Osteocyte (in vitro differentiated cells): Measurements from ENCODE around the gene ITGA7. TPM values are rescaled to one million over a fixed set of nuclear protein-coding genes. Genes with fewer than 3 reads are reported as not detected.

Experiments used
- DNase-seq: peaks from one replicate; pipeline ENCODE4 v3.0.0; 2021; ENCODE audit warnings: mixed read lengths; ENCODE audit not compliant: unreplicated experiment; ENCODE audit errors: extremely low spot score
- H3K27ac Mint-ChIP-seq: one replicate; pipeline ENCODE4 v1.8.0; 2021; ENCODE audit warnings: mild to moderate bottlenecking, mixed read lengths; ENCODE audit not compliant: unreplicated experiment
- H3K27me3 Mint-ChIP-seq: one replicate; pipeline ENCODE4 v1.8.0; 2021; ENCODE audit warnings: mixed read lengths; ENCODE audit not compliant: unreplicated experiment
- H3K36me3 Mint-ChIP-seq: one replicate; pipeline ENCODE4 v1.8.0; 2021; ENCODE audit warnings: mixed read lengths; ENCODE audit not compliant: unreplicated experiment
- H3K4me1 Mint-ChIP-seq: one replicate; pipeline ENCODE4 v1.8.0; 2021; ENCODE audit warnings: mixed read lengths; ENCODE audit not compliant: unreplicated experiment
- H3K4me3 Mint-ChIP-seq: one replicate; pipeline ENCODE4 v1.8.0; 2021; ENCODE audit warnings: mild to moderate bottlenecking, moderate library complexity, mixed read lengths; ENCODE audit not compliant: unreplicated experiment
- H3K9me3 Mint-ChIP-seq: one replicate; pipeline ENCODE4 v1.8.0; 2021; ENCODE audit warnings: mixed read lengths; ENCODE audit not compliant: unreplicated experiment
- CTCF ChIP-seq: fragments of 200-600 bp; sonication (generic); IDR thresholded peaks from 2 replicates; pipeline ENCODE4 v1.5.0; 2021; ENCODE audit warnings: antibody characterized with exemption, mild to moderate bottlenecking, moderate library complexity
- total RNA-seq: library from RNA; stranded (reverse); gene quantifications from 2 replicates; pipeline ENCODE4 v1.2.1, GENCODE V29; 2021

The ITGA7 gene
- total RNA-seq, 1 donor from 2014 or later = 5.7 TPM

GRCh38 chr12:55647027-55647426 lies 60.7 kb downstream of the ITGA7 start:
- no peak overlapping the region for H3K27ac Mint-ChIP-seq

GRCh38 chr12:55644591-55644990 lies 63.1 kb downstream of the ITGA7 start:
- no peak for DNase-seq
- Mint-ChIP-seq H3K9me3 (no peaks in the 10 kb centered on the region), H3K36me3 (no peaks in the 10 kb centered on the region), H3K27ac (no peak overlapping the region), H3K4me1 (peaks cover 1% of the 10 kb centered on the region), H3K27me3 (peaks cover 19% of the 10 kb centered on the region), H3K4me3 (no peak overlapping the region)
- TF ChIP-seq CTCF = no peak

More at GRCh38 chr12:55647027-55647426, 60.7 kb downstream of the ITGA7 start:
- H3K4me3 Mint-ChIP-seq = no peak overlapping the region
- peaks cover 1% of the 10 kb centered on the region for H3K4me1 Mint-ChIP-seq
- DNase-seq = no peak
- TF ChIP-seq CTCF = no peak
- no peaks in the 10 kb centered on the region for H3K36me3 Mint-ChIP-seq
- no peaks in the 10 kb centered on the region for H3K9me3 Mint-ChIP-seq
- H3K27me3 Mint-ChIP-seq = peaks cover 10% of the 10 kb centered on the region

GRCh38 chr12:55642669-55643068 lies 65.0 kb downstream of the ITGA7 start:
- H3K27ac Mint-ChIP-seq = no peak overlapping the region
- H3K27me3 Mint-ChIP-seq = peaks cover 28% of the 10 kb centered on the region
- peaks cover 1% of the 10 kb centered on the region for H3K4me1 Mint-ChIP-seq
- TF ChIP-seq CTCF = no peak
- no peaks in the 10 kb centered on the region for H3K36me3 Mint-ChIP-seq
- DNase-seq = no peak
- no peaks in the 10 kb centered on the region for H3K9me3 Mint-ChIP-seq
- H3K4me3 Mint-ChIP-seq = no peak overlapping the region

GRCh38 chr12:55642267-55642666 lies 65.4 kb downstream of the ITGA7 start:
- Mint-ChIP-seq H3K4me1 (peaks cover 1% of the 10 kb centered on the region), H3K9me3 (no peaks in the 10 kb centered on the region), H3K27ac (no peak overlapping the region), H3K36me3 (no peaks in the 10 kb centered on the region), H3K4me3 (no peak overlapping the region), H3K27me3 (peaks cover 32% of the 10 kb centered on the region)
- no peak for DNase-seq
- no peak for TF ChIP-seq CTCF

GRCh38 chr12:55641595-55641994 lies 66.1 kb downstream of the ITGA7 start:
- DNase-seq = no peak
- no peak overlapping the region for H3K27ac Mint-ChIP-seq
- H3K36me3 Mint-ChIP-seq = no peaks in the 10 kb centered on the region
- peaks cover 1% of the 10 kb centered on the region for H3K4me1 Mint-ChIP-seq
- no peaks in the 10 kb centered on the region for H3K9me3 Mint-ChIP-seq
- H3K27me3 Mint-ChIP-seq = peaks cover 34% of the 10 kb centered on the region
- no peak overlapping the region for H3K4me3 Mint-ChIP-seq
- no peak for TF ChIP-seq CTCF
